ENCODE data around the gene FHOD1. TPM values are rescaled to one million over a fixed set of nuclear protein-coding genes. Genes with fewer than 3 reads are reported as not detected.

The FHOD1 gene
- total RNA-seq, 1 experiment from 2014 or later, result 45.5 TPM

DNA sequence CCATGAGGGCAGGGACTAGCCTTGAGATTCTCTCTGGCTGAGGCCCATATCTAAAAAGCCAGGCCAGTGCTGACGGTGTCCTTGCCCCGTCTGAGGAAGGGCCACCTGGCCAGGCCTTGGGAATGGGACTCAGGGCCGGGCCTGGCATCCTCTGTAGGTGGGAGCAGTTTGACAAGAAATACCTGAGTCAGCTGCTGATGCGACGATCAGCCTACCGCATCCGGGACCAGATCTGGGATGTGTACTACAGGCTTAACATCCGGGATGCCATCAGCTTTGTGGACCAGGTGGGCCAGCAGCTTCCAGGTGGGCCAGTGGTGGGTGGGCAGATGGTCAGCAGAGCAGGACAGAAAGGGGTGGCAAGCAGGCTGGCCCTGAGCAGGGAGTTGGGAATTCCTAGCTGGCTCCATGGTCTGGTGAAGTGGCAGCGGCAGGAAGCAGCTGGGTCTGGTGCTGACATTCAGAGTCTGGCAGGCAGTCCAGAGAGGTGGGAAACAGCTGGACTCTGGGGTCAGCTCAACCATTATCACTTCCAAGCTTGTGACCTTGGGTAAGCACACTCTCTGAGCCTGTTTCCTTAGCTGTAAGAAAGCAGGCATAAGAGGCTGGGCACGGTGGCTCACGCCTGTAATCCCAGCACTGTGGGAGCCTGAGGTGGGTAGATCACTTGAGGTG, 11.0 kb upstream of the FHOD1 start:
- Histone ChIP-seq H3K27me3 (ENCODE audit: low read length) (no peaks in the 10 kb centered on the region), H3F3A (ENCODE audit: low read length, unreplicated experiment) (no peaks in the 10 kb centered on the region), H3K4me1 (ENCODE audit: insufficient read depth, low read length) (no peaks in the 10 kb centered on the region), H3K79me2 (ENCODE audit: low read length) (no peaks in the 10 kb centered on the region), H3K9ac (ENCODE audit: low read length) (no peak overlapping the region), H2AFZ (ENCODE audit: low read length) (no peak overlapping the region), H4K20me1 (ENCODE audit: low read length) (no peaks in the 10 kb centered on the region), H3K9me2 (replicated peaks; ENCODE audit: low read length) (no peaks in the 10 kb centered on the region), H3K4me2 (ENCODE audit: low read length) (no peak overlapping the region), H3K36me3 (ENCODE audit: low read depth, low read length) (no peaks in the 10 kb centered on the region), H3K9me3 (ENCODE audit: low read length) (no peaks in the 10 kb centered on the region), H3K4me3 (ENCODE audit: low read length) (no peak overlapping the region), H3K27ac (ENCODE audit: low read length) (no peak overlapping the region)
- no peak for DNase-seq
- ChIA-PET POLR2A (ENCODE audit: unreplicated experiment) (no interaction called here), CTCF (interaction anchor here (0.7 kb wide), 1 partner anchor 81 kb away, joined by 5 read pairs; no protein-coding TSS in a partner anchor)
- no TSS peak for BruUV-seq (replicated peaks)
- ATAC-seq, result no peak
- no peak for TF ChIP-seq EZH2phosphoT487 (IDR thresholded peaks at IDR 0.05; ENCODE audit: borderline replicate concordance, low read length)
- intact Hi-C loops (cut with micrococcal nuclease), result no loop called here

DNA sequence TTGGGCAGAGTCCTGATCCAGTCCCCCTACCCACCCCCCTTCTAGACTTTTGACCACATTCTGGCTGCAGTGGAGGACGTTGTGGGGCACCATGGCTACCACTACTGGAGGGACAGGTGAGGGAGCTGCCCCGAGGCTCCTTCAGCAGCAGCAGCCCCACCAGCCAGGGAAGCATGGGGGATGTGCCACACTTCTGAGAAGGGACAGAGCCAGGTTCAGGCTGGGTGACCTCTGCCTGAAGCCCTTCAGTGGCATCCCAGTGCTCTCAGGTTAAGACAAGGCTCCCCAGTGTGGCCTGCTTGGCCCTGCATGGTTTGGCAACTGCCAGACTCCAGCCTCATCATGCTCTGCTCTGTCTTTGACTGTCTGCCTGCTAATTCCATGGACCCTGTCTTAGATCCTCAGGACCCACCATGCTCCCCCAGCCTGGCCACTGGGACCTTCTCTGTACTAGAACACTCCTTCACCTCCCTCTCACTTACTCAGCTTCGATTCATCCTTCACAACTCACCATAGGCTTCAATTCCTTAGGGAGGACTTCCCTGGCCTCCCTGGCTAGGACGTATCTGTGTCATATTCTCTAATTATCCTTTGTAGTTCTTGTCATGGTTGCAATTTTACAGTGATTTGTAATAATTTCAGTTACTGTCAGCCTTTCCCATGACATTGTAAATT, 10.3 kb upstream of the FHOD1 start:
- TF ChIP-seq EZH2phosphoT487 (IDR thresholded peaks at IDR 0.05; ENCODE audit: borderline replicate concordance, low read length), result no peak
- TF ChIP-seq, protein P1, sequence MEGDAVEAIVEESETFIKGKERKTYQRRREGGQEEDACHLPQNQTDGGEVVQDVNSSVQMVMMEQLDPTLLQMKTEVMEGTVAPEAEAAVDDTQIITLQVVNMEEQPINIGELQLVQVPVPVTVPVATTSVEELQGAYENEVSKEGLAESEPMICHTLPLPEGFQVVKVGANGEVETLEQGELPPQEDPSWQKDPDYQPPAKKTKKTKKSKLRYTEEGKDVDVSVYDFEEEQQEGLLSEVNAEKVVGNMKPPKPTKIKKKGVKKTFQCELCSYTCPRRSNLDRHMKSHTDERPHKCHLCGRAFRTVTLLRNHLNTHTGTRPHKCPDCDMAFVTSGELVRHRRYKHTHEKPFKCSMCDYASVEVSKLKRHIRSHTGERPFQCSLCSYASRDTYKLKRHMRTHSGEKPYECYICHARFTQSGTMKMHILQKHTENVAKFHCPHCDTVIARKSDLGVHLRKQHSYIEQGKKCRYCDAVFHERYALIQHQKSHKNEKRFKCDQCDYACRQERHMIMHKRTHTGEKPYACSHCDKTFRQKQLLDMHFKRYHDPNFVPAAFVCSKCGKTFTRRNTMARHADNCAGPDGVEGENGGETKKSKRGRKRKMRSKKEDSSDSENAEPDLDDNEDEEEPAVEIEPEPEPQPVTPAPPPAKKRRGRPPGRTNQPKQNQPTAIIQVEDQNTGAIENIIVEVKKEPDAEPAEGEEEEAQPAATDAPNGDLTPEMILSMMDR (conservative IDR thresholded peaks at IDR 0.05; ENCODE audit: low read depth, low read length), result no peak
- no peak for TF ChIP-seq EZH2 (IDR thresholded peaks at IDR 0.05; ENCODE audit: low read length, unreplicated experiment)
- Histone ChIP-seq H3K9ac (ENCODE audit: low read length) (no peak overlapping the region), H3K9me3 (ENCODE audit: low read length) (no peaks in the 10 kb centered on the region), H3K36me3 (ENCODE audit: low read depth, low read length) (no peaks in the 10 kb centered on the region), H3K27me3 (ENCODE audit: low read length) (no peaks in the 10 kb centered on the region), H3K79me2 (ENCODE audit: low read length) (no peaks in the 10 kb centered on the region), H3F3A (ENCODE audit: low read length, unreplicated experiment) (no peaks in the 10 kb centered on the region), H3K9me2 (replicated peaks; ENCODE audit: low read length) (no peaks in the 10 kb centered on the region), H3K27ac (ENCODE audit: low read length) (no peak overlapping the region), H3K4me2 (ENCODE audit: low read length) (no peak overlapping the region), H3K4me1 (ENCODE audit: insufficient read depth, low read length) (no peaks in the 10 kb centered on the region), H4K20me1 (ENCODE audit: low read length) (no peaks in the 10 kb centered on the region), H3K4me3 (ENCODE audit: low read length) (no peak overlapping the region), H2AFZ (ENCODE audit: low read length) (no peak overlapping the region)
- CTCF ChIA-PET, result no interaction called here
- ATAC-seq, result no peak
- no TSS peak for BruUV-seq (replicated peaks)
- intact Hi-C loops (cut with micrococcal nuclease), result no loop called here
- DNase-seq, result no peak
- POLR2A ChIA-PET (ENCODE audit: unreplicated experiment), result no interaction called here

DNA sequence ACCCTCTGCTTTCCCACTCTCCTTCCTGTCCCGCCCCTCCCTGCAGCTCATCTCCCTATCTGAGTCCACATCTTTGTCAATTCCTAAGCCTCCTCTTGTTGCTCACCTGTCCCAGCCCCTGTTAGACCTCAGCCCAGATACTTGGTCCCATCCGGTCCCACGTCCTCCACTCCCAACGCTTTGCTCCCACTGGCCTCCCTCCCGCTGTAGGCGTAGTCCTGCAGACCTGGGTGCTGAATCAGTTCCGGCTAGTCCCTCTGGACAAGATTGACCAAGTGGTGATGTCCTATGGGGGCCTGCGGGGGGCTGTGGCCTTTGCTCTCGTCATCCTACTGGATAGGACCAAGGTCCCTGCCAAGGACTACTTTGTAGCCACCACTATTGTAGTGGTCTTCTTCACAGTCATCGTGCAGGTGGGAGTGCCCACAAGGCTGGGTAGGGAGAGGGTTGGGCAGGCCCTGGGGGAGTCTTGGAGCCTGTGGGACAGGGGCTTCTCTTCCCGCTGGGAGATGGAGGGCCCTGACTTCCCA, 9.5 kb upstream of the FHOD1 start:
- H3F3A ChIP-seq (ENCODE audit: low read length, unreplicated experiment), result no peaks in the 10 kb centered on the region
- no TSS peak for BruUV-seq (replicated peaks)
- no peak for ATAC-seq
- no peak overlapping the region for H3K9ac ChIP-seq (ENCODE audit: low read length)
- no peak overlapping the region for H3K4me2 ChIP-seq (ENCODE audit: low read length)
- POLR2A ChIA-PET (ENCODE audit: unreplicated experiment), result no interaction called here
- DNase-seq, result no peak
- H2AFZ ChIP-seq (ENCODE audit: low read length), result no peak overlapping the region
- no peaks in the 10 kb centered on the region for H3K9me3 ChIP-seq (ENCODE audit: low read length)
- no peak overlapping the region for H3K4me3 ChIP-seq (ENCODE audit: low read length)
- H3K36me3 ChIP-seq (ENCODE audit: low read depth, low read length), result no peaks in the 10 kb centered on the region
- no peaks in the 10 kb centered on the region for H4K20me1 ChIP-seq (ENCODE audit: low read length)
- no peak for TF ChIP-seq EZH2phosphoT487 (IDR thresholded peaks at IDR 0.05; ENCODE audit: borderline replicate concordance, low read length)
- no peak for TF ChIP-seq EZH2 (IDR thresholded peaks at IDR 0.05; ENCODE audit: low read length, unreplicated experiment)
- TF ChIP-seq, protein P1 (conservative IDR thresholded peaks at IDR 0.05; ENCODE audit: low read depth, low read length), result no peak
- intact Hi-C loops (cut with micrococcal nuclease), result no loop called here
- H3K4me1 ChIP-seq (ENCODE audit: insufficient read depth, low read length), result no peaks in the 10 kb centered on the region
- H3K27ac ChIP-seq (ENCODE audit: low read length), result no peak overlapping the region
- CTCF ChIA-PET, result no interaction called here
- H3K9me2 ChIP-seq (replicated peaks; ENCODE audit: low read length), result no peaks in the 10 kb centered on the region
- H3K27me3 ChIP-seq (ENCODE audit: low read length), result no peaks in the 10 kb centered on the region
- H3K79me2 ChIP-seq (ENCODE audit: low read length), result no peaks in the 10 kb centered on the region
